ENCODE results near the gene GALNT9. TPM values are rescaled to one million over a fixed set of nuclear protein-coding genes. Genes with fewer than 3 reads are reported as not detected.

The GALNT9 gene
- polyA plus RNA-seq, 2 of the 4 experiments (the other 2 are of a cell fraction), result 0.66 to 2.8 TPM

- CTCF ChIA-PET, result no interaction called here
- POLR2A ChIA-PET, result no interaction called here
- ATAC-seq (no peak), DNase-seq (ENCODE audit: low read depth in 1 of 2, low spot score in 1 of 2) (no peak), FAIRE-seq (no peak)
- no peak overlapping the region for H3K4me3 ChIP-seq
- no peak overlapping the region for H3K27ac ChIP-seq
- no peaks in the 10 kb centered on the region for H3K4me1 ChIP-seq
- TF ChIP-seq RFX5 (IDR thresholded peaks at IDR 0.05) (no peak), JUN (IDR thresholded peaks at IDR 0.05) (no peak), RARB (CRISPR knock-in tag; IDR thresholded peaks at IDR 0.05) (no peak), EHMT2 (IDR thresholded peaks at IDR 0.05; ENCODE audit: low read depth) (no peak), CBX8 (IDR thresholded peaks at IDR 0.05) (no peak), ZSCAN20 (CRISPR knock-in tag; IDR thresholded peaks at IDR 0.05) (no peak), CHD4 (IDR thresholded peaks at IDR 0.05; ENCODE audit: borderline replicate concordance) (no peak), GATA3 (IDR thresholded peaks at IDR 0.05; ENCODE audit: borderline replicate concordance) (no peak), FOXS1 (CRISPR knock-in tag; IDR thresholded peaks at IDR 0.05) (no peak), JUNB (IDR thresholded peaks at IDR 0.05) (no peak), MAFK (IDR thresholded peaks at IDR 0.05; ENCODE audit: partially characterized antibody) (no peak), EHF (CRISPR knock-in tag; IDR thresholded peaks at IDR 0.05) (no peak)
- WGBS (ENCODE audit: missing lambda C conversion rate), result 68% methylated on average over 12 of the region's 20 CpGs
- no peak overlapping the region for H3K4me2 ChIP-seq
- H3K9me3 ChIP-seq, result no peaks in the 10 kb centered on the region
Measured at GRCh38 chr12:132338311-132338710, 8.9 kb upstream of the GALNT9 start.

GRCh38 chr12:132337557-132337956 is 8.2 kb upstream of the GALNT9 start:
- H3K4me2 ChIP-seq, result no peak overlapping the region
- no peak for TF ChIP-seq FOSB (CRISPR knock-in tag; IDR thresholded peaks at IDR 0.05)
- TF ChIP-seq, protein P1, sequence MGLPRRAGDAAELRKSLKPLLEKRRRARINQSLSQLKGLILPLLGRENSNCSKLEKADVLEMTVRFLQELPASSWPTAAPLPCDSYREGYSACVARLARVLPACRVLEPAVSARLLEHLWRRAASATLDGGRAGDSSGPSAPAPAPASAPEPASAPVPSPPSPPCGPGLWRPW (IDR thresholded peaks at IDR 0.05), result no peak
- TF ChIP-seq HOXB5 (CRISPR knock-in tag; IDR thresholded peaks at IDR 0.05), result no peak
- TF ChIP-seq CBX8 (IDR thresholded peaks at IDR 0.05), result no peak
- no peak for FAIRE-seq
- no peak overlapping the region for H3K4me3 ChIP-seq
- 82% methylated on average over 25 of the region's 27 CpGs for WGBS (ENCODE audit: missing lambda C conversion rate)
- no peak for DNase-seq (ENCODE audit: low read depth in 1 of 2, low spot score in 1 of 2)
- ATAC-seq, result no peak
- ChIA-PET CTCF (interaction anchor here (1.4 kb wide), 1 partner anchor 76 kb away, joined by 3 read pairs; no protein-coding TSS in a partner anchor), POLR2A (no interaction called here)
- H3K27ac ChIP-seq, result no peak overlapping the region
- no peaks in the 10 kb centered on the region for H3K9me3 ChIP-seq
- H3K4me1 ChIP-seq, result no peaks in the 10 kb centered on the region

DNA sequence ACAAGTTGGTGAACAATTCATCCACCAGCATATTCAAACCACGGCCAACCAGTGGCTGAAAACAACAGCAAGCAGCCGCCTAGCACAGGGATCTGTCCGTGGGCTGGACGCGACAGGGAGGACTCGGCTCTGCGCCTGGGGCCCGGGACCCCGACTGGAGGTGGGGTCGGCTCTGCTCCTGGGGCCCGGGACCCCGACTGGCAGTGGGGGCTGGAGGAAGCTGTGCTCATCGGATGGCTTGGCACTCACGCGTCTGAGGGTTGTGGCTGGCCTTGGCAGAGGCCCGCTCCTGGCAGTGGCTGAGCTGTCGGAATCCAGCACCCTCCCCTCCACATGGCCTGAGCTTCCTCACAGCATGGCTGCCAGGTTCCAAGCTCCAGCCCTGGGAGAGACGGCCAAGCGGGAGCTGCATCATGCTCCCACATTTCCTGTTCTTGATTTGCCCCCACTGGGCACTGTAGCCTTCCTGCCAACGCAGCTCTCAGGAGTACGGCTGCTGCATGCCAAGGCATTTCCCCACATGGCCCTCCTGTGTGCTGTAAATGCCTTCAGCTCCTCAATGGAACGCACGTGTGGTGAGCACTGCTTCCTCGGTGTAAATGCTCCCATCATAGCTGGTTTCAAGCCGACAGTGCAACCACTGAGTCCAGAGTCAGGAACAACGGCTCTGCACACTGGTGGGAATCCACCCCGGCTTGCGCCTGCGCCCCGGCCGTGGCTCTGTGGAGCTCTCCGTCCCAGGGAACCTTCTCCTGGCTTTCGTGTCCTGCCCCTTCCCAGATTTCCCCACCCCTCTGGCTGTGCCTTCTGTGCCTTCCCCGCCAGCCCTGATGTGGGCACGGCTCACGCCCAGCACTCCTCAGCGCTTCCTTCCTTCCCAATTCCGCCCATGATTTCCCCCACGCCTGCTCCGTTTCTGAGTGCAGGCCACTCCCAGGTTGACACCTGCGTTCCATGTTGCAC is 7.3 kb upstream of the GALNT9 start:
- ChIA-PET CTCF (interaction anchor here (0.8 to 1.4 kb wide), 2 partner anchors 77 to 183 kb away, joined by 3 read pairs; no protein-coding TSS in a partner anchor), POLR2A (no interaction called here)
- DNase-seq (ENCODE audit: low read depth in 1 of 2, low spot score in 1 of 2) (no peak), FAIRE-seq (no peak), ATAC-seq (no peak)
- H3K4me3 ChIP-seq, result no peak overlapping the region
- no peak overlapping the region for H3K4me2 ChIP-seq
- no peak for TF ChIP-seq CEBPB (IDR thresholded peaks at IDR 0.05)
- TF ChIP-seq, protein P2, sequence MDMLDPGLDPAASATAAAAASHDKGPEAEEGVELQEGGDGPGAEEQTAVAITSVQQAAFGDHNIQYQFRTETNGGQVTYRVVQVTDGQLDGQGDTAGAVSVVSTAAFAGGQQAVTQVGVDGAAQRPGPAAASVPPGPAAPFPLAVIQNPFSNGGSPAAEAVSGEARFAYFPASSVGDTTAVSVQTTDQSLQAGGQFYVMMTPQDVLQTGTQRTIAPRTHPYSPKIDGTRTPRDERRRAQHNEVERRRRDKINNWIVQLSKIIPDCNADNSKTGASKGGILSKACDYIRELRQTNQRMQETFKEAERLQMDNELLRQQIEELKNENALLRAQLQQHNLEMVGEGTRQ (IDR thresholded peaks at IDR 0.05), result no peak
- TF ChIP-seq RAD21 (conservative IDR thresholded peaks at IDR 0.05 in 1 of 2, IDR thresholded peaks at IDR 0.05 in 1 of 2), result no peak
- no peak for TF ChIP-seq SMC3 (IDR thresholded peaks at IDR 0.05)
- TF ChIP-seq PHF8 (IDR thresholded peaks at IDR 0.05; ENCODE audit: borderline replicate concordance, low read depth), result no peak
- TF ChIP-seq MAFK (IDR thresholded peaks at IDR 0.05; ENCODE audit: partially characterized antibody), result no peak
- no peak for TF ChIP-seq ATOH8 (CRISPR knock-in tag; IDR thresholded peaks at IDR 0.05; ENCODE audit: low read depth)
- TF ChIP-seq EHMT2 (IDR thresholded peaks at IDR 0.05; ENCODE audit: low read depth), result no peak
- TF ChIP-seq, protein P3, sequence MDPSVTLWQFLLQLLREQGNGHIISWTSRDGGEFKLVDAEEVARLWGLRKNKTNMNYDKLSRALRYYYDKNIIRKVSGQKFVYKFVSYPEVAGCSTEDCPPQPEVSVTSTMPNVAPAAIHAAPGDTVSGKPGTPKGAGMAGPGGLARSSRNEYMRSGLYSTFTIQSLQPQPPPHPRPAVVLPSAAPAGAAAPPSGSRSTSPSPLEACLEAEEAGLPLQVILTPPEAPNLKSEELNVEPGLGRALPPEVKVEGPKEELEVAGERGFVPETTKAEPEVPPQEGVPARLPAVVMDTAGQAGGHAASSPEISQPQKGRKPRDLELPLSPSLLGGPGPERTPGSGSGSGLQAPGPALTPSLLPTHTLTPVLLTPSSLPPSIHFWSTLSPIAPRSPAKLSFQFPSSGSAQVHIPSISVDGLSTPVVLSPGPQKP (IDR thresholded peaks at IDR 0.05; ENCODE audit: low read depth, low read length), result no peak
- no peak for TF ChIP-seq POLR2AphosphoS2 (conservative IDR thresholded peaks at IDR 0.05; ENCODE audit: low read length)
- TF ChIP-seq BCL3 (IDR thresholded peaks at IDR 0.05), result no peak
- TF ChIP-seq TP53 (CRISPR knock-in tag; IDR thresholded peaks at IDR 0.05), result no peak
- no peak for TF ChIP-seq NR3C1 (IDR thresholded peaks at IDR 0.05)
- TF ChIP-seq NFE2L2 (conservative IDR thresholded peaks at IDR 0.05; ENCODE audit: low read length), result no peak
- H3K4me1 ChIP-seq, result no peaks in the 10 kb centered on the region
- no peaks in the 10 kb centered on the region for H3K9me3 ChIP-seq
- 67% methylated on average over 40 of the region's 41 CpGs for WGBS (ENCODE audit: missing lambda C conversion rate)
- H3K27ac ChIP-seq, result no peak overlapping the region

Data from A549 (cell line).